RKO (cell line): ENCODE measurements around the gene TOE1.
"Not testable (repeated sequence)": the region's sequence is repeated elsewhere in the genome, so short reads cannot be mapped to it uniquely, and the experiment has no call there.

Experiments
- DNase-seq: peaks from one replicate; pipeline ENCODE4 v3.0.0-alpha.2; 2016; ENCODE audit warnings: low spot score

The TOE1 gene

GRCh38 chr1:45355683-45356082 is 15.7 kb downstream of the TOE1 start:
- DNase-seq = no peak

DNA sequence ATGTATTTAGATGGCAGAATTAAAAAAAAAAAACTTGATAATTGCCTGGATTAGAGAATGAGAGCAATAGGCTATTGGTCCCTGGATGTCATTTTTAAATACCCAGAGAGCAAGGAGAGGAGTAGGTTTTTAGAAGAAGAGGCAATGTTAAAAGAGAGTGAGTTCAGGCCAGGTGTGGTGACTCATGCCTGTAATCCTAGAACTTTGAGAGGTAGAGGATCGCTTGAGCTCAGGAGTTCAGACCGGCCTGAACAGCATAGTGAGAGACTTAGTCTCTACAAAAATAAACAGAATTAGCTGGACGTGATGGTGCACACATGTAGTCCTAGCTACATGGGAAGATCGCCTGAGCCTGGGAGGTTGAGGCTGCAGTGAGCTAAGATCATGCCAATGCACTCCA is 16.2 kb downstream of the TOE1 start:
- no peak for DNase-seq

DNA sequence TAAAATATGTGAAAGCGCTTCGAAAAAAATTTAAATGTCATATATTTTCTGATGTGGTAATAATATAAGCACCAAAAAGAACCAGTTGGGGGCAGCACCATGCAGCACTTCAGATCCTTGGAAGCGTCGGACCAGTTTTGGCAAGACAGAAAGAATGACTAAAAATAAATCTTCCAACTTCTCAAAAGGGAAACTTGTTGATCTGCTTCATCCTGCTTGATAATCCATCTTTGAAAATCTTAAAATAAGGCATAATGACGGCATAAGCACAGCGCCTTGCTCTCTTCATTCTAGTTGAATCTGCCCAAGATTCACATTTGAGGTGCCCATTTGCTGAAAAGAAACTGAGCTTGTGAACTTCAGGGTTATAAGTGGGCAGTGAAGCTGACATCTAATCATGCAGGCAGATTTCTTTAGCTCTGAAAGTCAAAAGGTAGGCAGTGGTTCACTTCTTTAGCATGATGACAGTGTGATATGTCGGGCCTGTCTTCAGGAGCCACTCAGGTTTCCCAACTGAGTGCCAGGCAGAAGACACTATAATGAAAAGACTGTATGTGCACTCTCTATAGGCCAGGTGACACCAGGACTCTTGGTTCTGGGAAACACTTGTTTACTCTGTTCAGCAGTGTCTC is 20.0 kb downstream of the TOE1 start:
- DNase-seq = peak; percentile 60

GRCh38 chr1:45360981-45361380 is 21.0 kb downstream of the TOE1 start:
- DNase-seq = not testable (repeated sequence)

DNA sequence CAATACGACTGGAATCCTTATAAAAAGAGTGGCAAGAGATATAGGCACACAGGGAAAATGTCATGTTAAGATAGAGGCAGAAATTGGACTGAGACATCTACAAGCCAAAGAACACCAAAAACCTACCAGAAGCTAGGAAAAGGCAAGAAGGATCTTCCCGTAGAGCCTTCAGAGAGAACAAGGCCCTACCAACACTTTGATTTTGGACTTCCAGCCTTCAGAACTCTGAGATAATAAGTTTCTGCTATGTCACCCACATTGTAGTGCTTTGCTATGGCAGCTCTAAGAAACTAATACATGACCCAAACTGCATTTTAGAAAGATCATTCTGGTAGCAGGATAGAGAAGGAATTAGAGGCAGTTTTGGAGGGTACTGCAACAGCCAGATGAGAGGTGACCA is 24.3 kb downstream of the TOE1 start:
- DNase-seq = no peak

DNA sequence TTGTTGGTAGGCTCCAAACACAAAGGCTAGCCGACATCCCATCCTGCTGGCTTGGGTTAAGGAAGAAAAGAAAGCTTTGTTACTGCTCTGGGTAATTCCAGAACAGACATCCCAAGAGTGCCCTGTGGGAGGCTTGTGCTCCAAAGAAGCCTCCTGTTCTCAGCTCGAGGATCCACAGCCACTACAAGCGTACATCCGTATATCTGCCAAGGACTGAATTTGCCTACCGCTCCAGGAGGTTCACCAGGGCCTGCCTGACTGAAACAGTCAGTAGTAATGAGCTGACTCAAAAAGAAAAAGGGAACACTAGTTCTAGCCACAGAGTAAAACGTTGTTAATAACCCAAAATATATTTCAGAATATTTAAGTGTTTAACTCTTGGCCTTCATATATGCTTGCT is 25.1 kb downstream of the TOE1 start:
- DNase-seq = no peak

GRCh38 chr1:45370575-45370974 is 30.6 kb downstream of the TOE1 start:
- no peak for DNase-seq

GRCh38 chr1:45373573-45373972 is 33.6 kb downstream of the TOE1 start:
- DNase-seq = no peak

GRCh38 chr1:45375104-45376090 is 35.4 kb downstream of the TOE1 start:
- DNase-seq = no peak

- DNase-seq = no peak
Measured at GRCh38 chr1:45378184-45378583, 38.2 kb downstream of the TOE1 start.

- DNase-seq = no peak
Measured at GRCh38 chr1:45379524-45379923, 39.6 kb downstream of the TOE1 start.

GRCh38 chr1:45380125-45380524 is 40.2 kb downstream of the TOE1 start:
- DNase-seq = no peak

DNA sequence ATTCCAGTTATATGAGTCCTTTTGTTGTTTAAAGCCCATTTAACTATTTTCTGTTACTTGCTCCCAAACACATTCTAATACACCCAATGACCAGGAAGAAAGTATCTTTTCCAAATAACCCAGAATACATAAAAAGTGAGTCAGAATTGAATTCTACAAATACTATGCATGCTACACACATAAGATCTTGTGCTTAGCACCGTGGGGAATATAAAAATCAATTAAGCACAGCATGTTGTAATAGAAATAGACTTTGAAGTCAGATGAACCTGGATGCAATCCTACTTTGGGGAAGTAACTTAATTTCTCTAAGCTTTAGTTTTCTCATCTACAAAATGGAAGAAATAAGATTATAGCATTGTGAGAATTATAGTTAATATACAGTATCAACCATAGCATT is 40.8 kb downstream of the TOE1 start:
- DNase-seq = no peak

- DNase-seq = no peak
Measured at GRCh38 chr1:45381243-45381642, 41.3 kb downstream of the TOE1 start.

DNA sequence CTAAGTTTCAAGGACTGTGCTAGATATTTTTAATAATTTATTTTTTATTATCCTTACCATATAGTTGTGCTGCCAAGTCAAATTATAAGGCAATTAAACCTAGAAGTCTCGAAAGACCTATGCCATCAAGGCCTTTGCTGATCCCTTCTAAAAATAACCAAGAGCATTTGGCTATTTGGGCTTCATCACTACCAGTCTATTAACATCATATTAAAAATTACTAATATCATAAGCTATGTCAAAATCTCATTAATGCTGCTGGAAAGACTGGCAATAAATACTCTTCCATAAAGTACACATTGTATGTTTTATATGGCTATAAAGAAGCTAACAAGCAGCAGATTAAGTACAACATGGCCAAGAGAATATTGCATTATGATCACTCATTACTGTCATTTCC is 43.2 kb downstream of the TOE1 start:
- DNase-seq = no peak

GRCh38 chr1:45384213-45384612 is 44.2 kb downstream of the TOE1 start:
- not testable (repeated sequence) for DNase-seq

GRCh38 chr1:45385302-45385701 is 45.3 kb downstream of the TOE1 start:
- no peak for DNase-seq

- DNase-seq = no peak
Measured at GRCh38 chr1:45386219-45386618, 46.2 kb downstream of the TOE1 start.
